ENCODE data around the gene BOD1L1.
A peak's percentile ranks its signal among the peaks of the same experiment; 100 is the strongest.

The BOD1L1 gene

GRCh38 chr4:13611283-13611842, 16.2 kb downstream of the BOD1L1 start:
- CTCF ChIA-PET: interaction anchor here (0.8 to 2.8 kb wide), 10 partner anchors 9 to 62 kb away, joined by 3 to 13 read pairs (median 4); no protein-coding TSS in a partner anchor
- no peak for TF ChIP-seq CTCF (IDR thresholded peaks at IDR 0.05; ENCODE audit: control extremely low read depth, extremely low read depth, low read depth, missing control alignments)
- POLR2A ChIA-PET: interaction anchor here (0.5 to 1.5 kb wide), 2 partner anchors 12 to 18 kb away, joined by 4 to 5 read pairs; no protein-coding TSS in a partner anchor
- DNase-seq (ENCODE audit: extremely low spot score): peak; percentile 46

GRCh38 chr4:13605330-13605729, 22.2 kb downstream of the BOD1L1 start:
- POLR2A ChIA-PET: no interaction called here
- no peak for TF ChIP-seq CTCF (IDR thresholded peaks at IDR 0.05; ENCODE audit: control extremely low read depth, extremely low read depth, low read depth, missing control alignments)
- DNase-seq (ENCODE audit: extremely low spot score): no peak
- CTCF ChIA-PET: interaction anchor here (1.2 to 3.1 kb wide), 3 partner anchors 9 to 56 kb away, joined by 3 to 8 read pairs (median 4); no protein-coding TSS in a partner anchor

- ChIA-PET POLR2A (no interaction called here), CTCF (no interaction called here)
- no peak for DNase-seq (ENCODE audit: extremely low spot score)
- no peak for TF ChIP-seq CTCF (IDR thresholded peaks at IDR 0.05; ENCODE audit: control extremely low read depth, extremely low read depth, low read depth, missing control alignments)
These were observed 25.7 kb downstream of the BOD1L1 start for GRCh38 chr4:13601848-13602247.

- POLR2A ChIA-PET: no interaction called here
- peak; percentile 15 for DNase-seq (ENCODE audit: extremely low spot score)
- CTCF ChIA-PET: no interaction called here
- TF ChIP-seq CTCF (IDR thresholded peaks at IDR 0.05; ENCODE audit: control extremely low read depth, extremely low read depth, low read depth, missing control alignments): no peak
These were observed 26.5 kb downstream of the BOD1L1 start for GRCh38 chr4:13601048-13601447.

- ChIA-PET POLR2A (no interaction called here), CTCF (interaction anchor here (0.7 to 1.8 kb wide), 3 partner anchors 8 to 12 kb away, joined by 3 to 5 read pairs (median 3); no protein-coding TSS in a partner anchor)
- no peak for TF ChIP-seq CTCF (IDR thresholded peaks at IDR 0.05; ENCODE audit: control extremely low read depth, extremely low read depth, low read depth, missing control alignments)
- DNase-seq (ENCODE audit: extremely low spot score): no peak
These were observed 28.4 kb downstream of the BOD1L1 start for GRCh38 chr4:13599159-13599558.

GRCh38 chr4:13597604-13598003, 29.9 kb downstream of the BOD1L1 start:
- no peak for TF ChIP-seq CTCF (IDR thresholded peaks at IDR 0.05; ENCODE audit: control extremely low read depth, extremely low read depth, low read depth, missing control alignments)
- no peak for DNase-seq (ENCODE audit: extremely low spot score)
- ChIA-PET CTCF (interaction anchor here (1.8 kb wide), 1 partner anchor 10 kb away, joined by 5 read pairs; no protein-coding TSS in a partner anchor), POLR2A (no interaction called here)
